ENCODE data around the gene PRR33.

- TF ChIP-seq CTCF (IDR thresholded peaks at IDR 0.05) = no peak
- TF ChIP-seq POLR2A (IDR thresholded peaks at IDR 0.05) = no peak
Observed at GRCh38 chr11:1843796-1844195, 47.9 kb downstream of the PRR33 start.

All from heart left ventricle (tissue), 13 donors.